Activated CD4-positive, alpha-beta T cell treated with anti-CD3 and anti-CD28 coated beads, Interleukin-2, amount 50 U/mL, for 48 hours (primary cell): Measurements from ENCODE around the gene BRD9.
"Not testable (repeated sequence)": the region's sequence is repeated elsewhere in the genome, so short reads cannot be mapped to it uniquely, and the experiment has no call there.

Experiments
- DNase-seq, 2 experiments: peaks; one replicate each; pipeline ENCODE4 v3.0.0-alpha.2; 2020

Gene BRD9

GRCh38 chr5:922436-923280, 30.1 kb upstream of the BRD9 start:
- no peak for DNase-seq

DNA sequence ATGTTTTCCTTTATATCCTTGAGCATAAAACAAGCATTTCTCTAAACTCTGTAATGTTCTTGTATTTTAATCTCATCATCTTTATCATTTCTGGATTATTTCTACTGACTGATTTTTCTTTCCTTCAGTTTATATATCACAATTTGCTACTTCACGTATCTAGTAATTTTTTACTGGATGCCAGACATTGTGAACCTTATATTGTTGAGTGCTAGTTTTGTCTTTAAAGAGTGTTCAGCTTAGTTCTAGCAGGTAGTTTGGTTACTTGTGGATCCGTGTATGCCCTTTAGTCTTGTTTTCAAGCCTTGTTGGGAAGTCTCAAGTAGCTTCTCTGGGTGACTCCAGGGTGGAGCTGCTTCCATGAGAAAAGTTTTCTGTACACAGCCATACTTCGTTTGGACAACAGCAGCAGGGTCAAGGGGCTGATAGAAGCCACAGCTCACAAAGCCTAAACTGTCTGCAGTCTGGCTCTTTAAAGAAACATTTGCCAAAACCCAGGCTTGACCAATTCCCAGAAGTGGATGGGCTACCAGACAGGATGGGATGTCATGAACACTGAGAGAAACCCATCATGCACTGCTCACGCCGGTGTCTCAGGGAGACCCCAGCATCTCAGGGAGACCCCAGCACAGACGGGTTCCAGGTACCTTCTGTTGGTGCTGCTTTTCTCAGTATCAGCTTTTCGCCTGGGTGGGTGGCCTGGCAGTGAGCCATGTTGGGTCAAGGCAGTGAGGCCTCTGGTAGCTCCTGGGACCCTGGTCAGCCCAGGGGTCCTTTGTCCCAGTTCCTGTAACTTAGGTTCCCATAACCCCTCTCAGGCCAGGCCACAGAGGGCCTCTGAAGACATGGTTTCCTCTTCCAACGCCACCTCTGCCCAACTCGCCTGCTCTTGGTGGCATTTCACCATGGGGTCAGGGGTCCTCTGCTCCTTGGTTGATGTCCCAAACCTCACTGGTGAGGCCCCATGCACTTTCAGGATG, 29.1 kb upstream of the BRD9 start:
- no peak for DNase-seq

DNA sequence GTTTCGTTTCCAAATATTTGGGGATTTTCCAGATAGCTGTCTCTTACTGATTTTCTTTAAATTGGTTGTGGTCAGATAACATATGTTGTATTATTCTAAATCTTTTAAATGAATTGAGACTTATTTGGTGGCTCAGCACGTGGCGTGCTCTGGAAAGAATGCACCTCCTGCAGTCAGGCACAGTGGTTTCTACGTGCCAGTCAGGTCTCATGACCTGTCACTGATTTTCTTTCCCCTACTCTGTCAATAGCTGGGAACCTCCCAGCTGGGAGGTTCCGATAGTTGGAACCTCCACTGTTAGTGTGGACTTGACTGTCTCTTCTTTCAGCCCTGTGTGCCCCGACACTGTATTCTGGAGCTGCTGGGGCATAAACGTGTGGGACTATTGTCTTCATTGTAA, 27.7 kb upstream of the BRD9 start:
- DNase-seq: no peak

DNA sequence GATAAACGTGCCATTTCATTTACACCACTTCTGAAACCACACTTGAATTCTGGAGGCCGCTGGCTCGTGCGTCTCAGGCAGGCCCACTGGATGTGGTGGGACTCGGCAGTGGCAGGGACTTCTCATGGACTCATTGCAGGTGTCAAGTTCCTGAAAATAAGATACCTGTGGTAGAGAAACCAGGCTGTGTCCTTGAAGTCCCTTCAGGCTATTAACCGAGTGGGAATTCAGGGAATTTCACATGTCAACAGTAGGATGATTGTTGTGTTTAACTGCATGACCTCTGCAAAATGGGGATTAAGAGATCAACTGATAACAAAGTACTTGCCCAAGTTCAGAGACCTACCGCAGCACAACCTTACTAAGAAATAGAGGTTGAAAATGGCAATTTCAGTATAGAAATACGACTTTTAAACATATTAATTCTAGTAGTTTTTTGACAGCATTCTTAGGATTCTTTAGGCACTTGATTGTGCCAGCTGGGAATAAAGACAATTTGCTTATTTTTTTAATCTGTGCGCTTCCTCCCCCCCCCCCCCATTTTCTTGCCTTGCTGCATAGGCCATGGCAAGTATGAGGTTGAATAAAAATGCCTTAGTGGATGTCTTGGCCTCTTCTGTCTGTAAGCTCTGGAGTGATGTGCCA, 26.9 kb upstream of the BRD9 start:
- DNase-seq: no peak

DNA sequence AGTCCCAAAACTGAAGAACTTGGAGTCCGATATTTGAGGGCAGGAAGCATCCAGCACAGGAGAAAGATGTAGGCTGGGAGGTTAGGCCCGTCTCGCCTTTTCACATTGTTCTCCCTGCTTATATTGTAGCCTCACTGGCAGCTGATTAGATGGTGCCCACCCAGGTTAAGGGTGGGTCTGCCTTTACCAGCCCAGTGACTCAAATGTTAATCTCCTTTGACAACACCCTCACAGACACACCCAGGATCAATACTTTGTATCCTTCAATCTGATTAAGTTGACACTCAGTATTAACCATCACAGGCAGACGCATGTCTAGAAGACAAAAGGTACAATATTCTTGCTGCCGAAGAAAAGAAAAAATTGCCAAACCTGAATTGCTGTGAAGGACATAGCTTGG, 26.1 kb upstream of the BRD9 start:
- DNase-seq: not testable (repeated sequence)

DNA sequence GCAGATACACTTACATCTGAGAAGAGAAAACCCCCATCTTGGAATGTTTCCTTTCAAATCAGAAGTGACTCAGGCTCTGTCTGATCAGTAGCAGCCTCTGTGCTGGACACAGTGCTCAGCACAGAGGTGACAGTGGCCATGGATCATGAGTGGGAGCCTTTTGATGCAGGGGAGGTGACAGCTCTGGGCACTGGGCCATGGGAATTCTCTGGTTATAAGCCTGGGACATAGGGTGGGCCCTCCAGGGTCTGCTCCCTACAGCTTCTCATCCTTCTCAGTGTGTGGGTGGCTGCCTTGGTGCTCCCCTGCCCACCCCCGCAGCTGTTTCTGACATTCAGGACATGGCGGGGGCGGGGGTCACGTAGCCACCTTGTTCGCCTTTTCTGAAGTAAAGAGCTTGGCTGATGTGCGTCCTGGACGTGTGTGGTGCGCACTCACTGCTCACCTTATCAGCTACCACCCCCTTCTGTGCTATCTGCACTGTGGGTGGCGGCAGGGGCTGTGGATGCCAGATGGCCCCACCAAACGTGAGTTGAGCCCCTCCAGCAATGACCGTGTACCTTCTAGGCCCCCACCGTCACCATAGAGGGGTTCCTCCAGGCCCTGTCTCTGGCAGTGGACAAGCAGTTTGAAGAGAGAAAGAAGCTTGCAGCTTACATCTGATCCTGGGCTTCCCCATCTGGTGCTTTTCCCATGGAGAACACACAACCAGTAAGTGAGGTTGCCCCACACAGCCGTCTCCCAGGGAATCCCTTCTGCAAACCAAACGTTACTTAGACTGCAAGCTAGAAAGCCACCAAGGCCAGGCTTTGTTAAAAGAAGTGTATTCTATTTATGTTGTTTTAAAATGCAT, 24.1 kb upstream of the BRD9 start:
- DNase-seq: no peak

GRCh38 chr5:915946-916345, 23.3 kb upstream of the BRD9 start:
- no peak for DNase-seq

DNA sequence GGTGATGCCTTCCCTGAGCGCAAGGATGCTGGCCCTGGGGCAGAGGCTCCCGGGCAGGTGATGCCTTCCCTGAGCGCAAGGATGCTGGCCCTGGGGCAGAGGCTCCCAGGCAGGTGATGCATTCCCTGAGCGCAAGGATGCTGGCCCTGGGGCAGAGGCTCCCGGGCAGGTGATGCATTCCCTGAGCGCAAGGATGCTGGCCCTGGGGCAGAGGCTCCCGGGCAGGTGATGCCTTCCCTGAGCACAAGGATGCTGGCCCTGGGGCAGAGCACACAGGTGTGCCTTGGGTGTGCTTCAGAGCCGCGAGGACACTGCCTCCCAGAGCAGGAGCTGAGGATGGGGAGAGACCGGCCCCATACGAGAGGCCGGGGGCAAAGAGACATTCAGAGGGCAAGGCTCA, 22.7 kb upstream of the BRD9 start:
- DNase-seq: not testable (repeated sequence)

GRCh38 chr5:914612-915011, 22.0 kb upstream of the BRD9 start:
- no peak for DNase-seq

DNA sequence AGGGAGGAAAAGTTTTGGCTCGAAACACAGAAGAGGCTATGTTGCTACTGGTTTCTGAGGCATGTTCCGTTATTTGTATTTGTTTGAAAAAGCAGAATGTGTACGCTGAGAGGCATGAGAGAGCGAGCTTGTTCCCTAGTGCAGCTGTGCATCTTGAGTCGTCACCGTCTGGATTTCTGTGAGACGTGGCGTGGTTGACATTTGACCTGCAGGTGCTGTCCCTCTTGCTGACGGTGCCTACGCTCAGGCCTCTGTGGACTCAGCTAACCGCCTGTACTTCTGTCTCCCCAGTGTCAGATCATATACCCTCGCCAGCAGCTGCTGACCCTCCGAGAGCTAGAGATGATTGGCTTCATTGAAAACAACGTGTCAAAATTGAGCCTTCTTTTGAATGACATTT, 21.6 kb upstream of the BRD9 start:
- no peak for DNase-seq

DNA sequence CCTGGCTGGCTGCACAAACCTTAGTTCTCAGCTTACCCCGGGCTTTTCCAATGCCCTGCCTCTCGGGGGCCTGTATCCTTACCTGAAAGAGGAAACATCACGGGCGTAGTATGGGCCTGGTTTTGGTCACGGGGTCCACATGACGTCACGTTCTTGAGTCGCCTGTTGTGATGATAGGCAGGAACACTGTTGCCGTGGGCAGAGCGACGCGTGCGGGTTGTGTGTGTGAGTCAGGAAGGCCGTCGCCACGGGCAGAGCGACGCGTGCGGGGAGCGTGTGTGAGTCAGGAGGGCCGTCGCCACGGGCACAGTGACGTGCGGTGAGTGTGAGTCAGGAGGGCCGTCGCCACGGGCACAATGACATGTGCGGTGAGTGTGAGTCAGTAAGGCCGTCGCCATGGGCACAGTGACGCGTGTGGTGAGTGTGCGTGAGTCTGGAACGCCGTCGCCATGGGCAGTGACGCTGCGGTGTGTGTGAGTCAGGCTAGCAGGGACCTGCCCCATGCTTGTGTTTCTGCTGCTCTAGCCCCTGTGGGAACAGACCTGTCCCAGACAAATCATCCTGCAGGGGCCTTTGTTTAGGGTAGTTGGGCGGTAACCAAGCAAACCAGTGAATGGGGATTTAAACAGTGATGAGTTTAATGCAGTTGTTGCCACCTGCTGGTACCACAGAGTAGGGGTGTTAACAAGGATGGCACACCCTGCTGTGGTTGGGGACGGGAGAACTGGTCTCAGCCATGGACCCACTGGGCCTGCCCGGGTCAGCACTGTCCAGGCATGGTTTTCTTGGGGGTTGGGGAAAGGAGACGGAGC, 19.9 kb upstream of the BRD9 start:
- DNase-seq: peak; percentile 77 to 84

DNA sequence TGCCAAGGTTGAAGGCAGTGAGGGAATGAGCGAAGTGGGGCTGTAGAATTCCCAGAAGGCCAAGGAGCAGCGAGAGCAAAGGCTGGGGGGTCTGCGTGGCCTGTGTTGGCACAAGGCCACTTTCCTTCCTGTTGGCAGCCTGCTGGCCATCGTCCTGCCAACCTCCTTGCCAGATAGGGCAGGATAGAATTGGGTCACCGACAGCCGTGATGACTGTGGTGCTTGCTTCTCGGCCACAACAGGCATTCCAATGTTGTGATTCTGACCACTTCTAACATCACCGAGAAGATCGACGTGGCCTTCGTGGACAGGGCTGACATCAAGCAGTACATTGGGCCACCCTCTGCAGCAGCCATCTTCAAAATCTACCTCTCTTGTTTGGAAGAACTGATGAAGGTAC, 19.0 kb upstream of the BRD9 start:
- no peak for DNase-seq

- DNase-seq: no peak
Measured at GRCh38 chr5:910769-911160, 18.2 kb upstream of the BRD9 start.

DNA sequence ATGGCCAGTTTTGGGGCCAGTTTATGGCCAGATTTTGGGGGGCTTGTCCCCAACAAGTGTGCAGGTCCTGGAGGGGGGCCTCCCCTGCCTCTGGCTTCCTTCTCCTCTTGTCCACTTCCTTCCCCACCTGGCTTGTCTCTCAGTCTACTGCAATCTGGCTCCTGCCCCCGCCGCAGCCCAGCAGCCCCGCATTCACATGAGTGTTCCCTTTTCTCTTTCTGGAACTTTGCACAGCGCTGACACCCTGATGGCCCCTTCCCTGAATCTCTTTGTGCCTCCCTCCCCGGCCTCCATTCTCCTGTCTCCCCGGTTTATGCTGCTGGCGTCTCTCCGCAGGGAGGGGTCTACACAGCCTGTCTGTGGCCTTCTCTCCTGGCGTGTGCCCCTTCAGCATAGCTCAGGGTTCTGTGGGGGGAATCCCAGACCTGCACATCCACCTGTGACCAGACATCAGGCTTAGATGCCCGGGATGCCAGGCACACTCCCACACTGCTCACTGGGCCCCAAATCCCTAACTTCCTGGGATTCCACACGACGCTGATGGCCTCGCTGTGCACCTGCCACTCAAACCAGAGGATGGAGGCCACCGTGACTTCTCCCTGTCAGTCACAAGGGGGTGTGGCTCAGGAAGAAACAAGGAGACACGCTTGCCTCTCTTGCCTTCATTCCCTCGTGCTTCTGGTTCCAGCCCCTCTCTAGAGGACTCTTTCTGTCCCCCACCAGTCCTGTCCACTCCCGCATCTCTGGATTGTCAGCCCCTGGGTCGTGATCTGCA, 17.6 kb upstream of the BRD9 start:
- DNase-seq: no peak

GRCh38 chr5:909086-909485, 16.5 kb upstream of the BRD9 start:
- no peak for DNase-seq

DNA sequence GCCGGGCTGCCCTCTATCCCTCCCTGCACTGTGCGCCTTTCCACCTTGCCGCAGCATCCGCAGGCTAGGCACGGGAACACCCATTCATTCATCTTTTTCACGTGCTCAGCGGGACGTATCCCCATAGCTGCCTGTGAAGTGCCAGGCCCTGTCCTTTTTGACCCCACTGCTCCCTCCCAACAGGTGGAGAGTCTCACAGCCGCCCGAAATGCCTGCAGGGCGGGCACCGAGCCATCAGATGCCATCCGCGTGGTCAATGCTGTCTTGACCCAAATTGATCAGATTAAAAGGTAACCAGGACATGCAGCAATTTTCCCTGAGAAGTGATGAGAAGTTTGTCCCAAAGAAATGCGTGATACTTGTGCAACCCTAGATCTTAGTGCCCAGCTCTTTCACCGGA, 15.6 kb upstream of the BRD9 start:
- no peak for DNase-seq

GRCh38 chr5:907366-907910, 14.8 kb upstream of the BRD9 start:
- no peak for DNase-seq

DNA sequence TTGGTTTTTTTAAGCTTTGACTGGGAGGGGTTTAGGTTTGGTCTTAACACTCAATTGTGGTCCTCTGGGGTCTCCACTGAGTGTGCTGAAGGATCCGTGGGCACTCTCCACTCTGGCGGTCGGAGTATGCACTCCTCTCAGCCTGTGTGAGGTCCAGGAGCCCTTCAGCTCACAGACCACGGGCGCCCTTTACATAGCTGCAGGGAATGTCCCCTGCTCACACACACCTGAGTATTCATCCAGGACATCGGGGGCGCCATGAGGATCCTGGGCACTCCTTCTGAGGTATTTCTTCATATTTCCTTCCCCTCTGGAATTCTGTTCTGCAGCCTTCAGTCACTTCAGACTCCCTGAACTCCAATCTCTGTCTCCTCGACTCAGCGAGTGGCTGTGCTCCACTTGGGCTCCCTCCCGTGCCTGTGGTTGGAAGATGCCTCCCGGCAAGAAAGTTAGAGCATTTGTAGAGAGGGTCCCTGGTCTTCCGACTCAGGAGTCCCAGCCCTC, 12.6 kb upstream of the BRD9 start:
- no peak for DNase-seq

DNA sequence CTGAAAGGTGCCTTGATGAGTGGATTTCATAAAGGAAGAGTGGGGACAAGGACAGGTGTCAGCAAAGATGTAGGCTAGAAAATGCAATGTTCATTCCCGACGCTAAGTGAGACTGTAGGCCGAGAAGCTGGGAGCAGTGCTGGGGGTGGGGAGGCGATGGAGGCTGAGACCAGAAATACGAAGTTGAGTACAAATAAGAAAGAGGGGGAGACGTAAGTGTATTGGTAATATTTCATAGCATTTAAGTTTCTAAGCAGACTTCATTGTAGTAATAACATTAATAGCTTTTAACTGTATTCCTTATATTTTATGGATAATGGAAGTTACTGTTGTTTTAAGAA, 11.1 kb upstream of the BRD9 start:
- no peak for DNase-seq
